GM12878 (cell line): ENCODE measurements around the gene UBE2E2. TPM values are rescaled to one million over a fixed set of nuclear protein-coding genes. Genes with fewer than 3 reads are reported as not detected.

Experiments used
- ATAC-seq: fragments of 200-7000 bp; cut with Tn5 transposase; 3 replicates; pipeline ENCODE4 v1.9.1; 2020; ENCODE audit warnings: mild to moderate bottlenecking, moderate library complexity
- BruUV-seq: library from RNA; stranded (reverse); fragments of 400-500 nt; replicated peaks from 2 replicates; lab custom pipeline; 2021; lab: Mats Ljungman, UMichigan
- CTCF ChIA-PET: fragments of 300-600 bp; sonication (Branson Sonifier 250); formaldehyde crosslinking; extraction: SDS; loops from one replicate; lab custom pipeline; 2021; ENCODE audit warnings: inconsistent platforms; lab: Yijun Ruan, JAX
- POLR2A ChIA-PET: fragments of 350-600 bp; formaldehyde crosslinking; extraction: SDS; loops from one replicate; lab custom pipeline; 2021; ENCODE audit warnings: inconsistent platforms; lab: Charles Lee
- RAD21 ChIA-PET: fragments of 300-600 bp; sonication (Branson Sonifier 250); formaldehyde crosslinking; loops from one replicate; lab custom pipeline; 2023; ENCODE audit warnings: antibody characterized with exemption; ENCODE audit not compliant: unreplicated experiment; lab: Charles Lee
- SMC1A ChIA-PET: fragments of 300-600 bp; sonication (Branson Sonifier 250); formaldehyde crosslinking; loops from one replicate; lab custom pipeline; 2023; ENCODE audit not compliant: unreplicated experiment, uncharacterized antibody; lab: Charles Lee
- DNase-seq: peaks from one replicate; pipeline ENCODE4 v3.0.0-alpha.2; 2011; ENCODE audit warnings: low read depth, low spot score
- FAIRE-seq: peaks from 3 replicates; lab custom pipeline; 2011; peaks lifted over from hg19 to GRCh38; lab: Jason Lieb, UNC
- H2AFZ ChIP-seq: 2 replicates; pipeline ENCODE4 v1.6.0; 2011; ENCODE audit warnings: low read depth, low read length, control low read depth; ENCODE audit not compliant: control insufficient read depth
- H3K27ac ChIP-seq: 2 replicates; pipeline ENCODE4 v1.5.1; 2011; ENCODE audit warnings: control low read depth; ENCODE audit not compliant: control insufficient read depth, insufficient read depth
- H3K27me3 ChIP-seq, 2 experiments: replicated peaks in 1 of 2; 2 replicates each; pipeline versions ENCODE4 v1.6.0 to v1.6.1; 2011; ENCODE audit warnings: low read length in 1 of 2; ENCODE audit not compliant: control insufficient read depth in 2 of 2, insufficient read depth in 2 of 2
- H3K36me3 ChIP-seq, 2 experiments: 2 replicates each; pipeline ENCODE4 v1.5.1; 2011; ENCODE audit warnings: low read length in 1 of 2; ENCODE audit not compliant: control insufficient read depth in 2 of 2, insufficient read depth in 2 of 2
- H3K4me1 ChIP-seq: 2 replicates; pipeline ENCODE4 v1.6.1; 2011; ENCODE audit warnings: mild to moderate bottlenecking, low read length, moderate library complexity, mixed read lengths; ENCODE audit not compliant: control insufficient read depth, insufficient read depth
- H3K4me2 ChIP-seq: 2 replicates; pipeline ENCODE4 v1.6.0; 2011; ENCODE audit warnings: control low read depth; ENCODE audit not compliant: control insufficient read depth, insufficient read depth
- H3K4me3 ChIP-seq: fragments of 200-600 bp; sonication (generic); 2 replicates; pipeline ENCODE4 v1.5.1; 2016
- H3K79me2 ChIP-seq: 2 replicates; pipeline ENCODE4 v1.6.0; 2011; ENCODE audit warnings: low read length; ENCODE audit not compliant: control insufficient read depth, insufficient read depth
- H3K9ac ChIP-seq: 2 replicates; pipeline ENCODE4 v1.8.0; 2011; ENCODE audit warnings: low read length, control low read depth, mixed read lengths; ENCODE audit not compliant: control insufficient read depth, insufficient read depth
- H3K9me3 ChIP-seq: replicated peaks from 3 replicates; pipeline ENCODE4 v1.5.1; 2011; ENCODE audit warnings: mild to moderate bottlenecking, low read length; ENCODE audit not compliant: control insufficient read depth, insufficient read depth
- H4K20me1 ChIP-seq: 2 replicates; pipeline ENCODE4 v1.6.0; 2011; ENCODE audit not compliant: control insufficient read depth, insufficient read depth
- BRCA1 ChIP-seq: IDR thresholded peaks from 2 replicates; pipeline ENCODE4 v1.6.1; 2011; ENCODE audit warnings: low read depth, low read length, improper control_type of control experiment
- CBX3 ChIP-seq: fragments of 200-600 bp; sonication (generic); IDR thresholded peaks from 2 replicates; pipeline ENCODE4 v1.6.1; 2016; ENCODE audit warnings: low read depth, borderline replicate concordance
- CREM ChIP-seq: IDR thresholded peaks from 2 replicates; pipeline ENCODE4 v1.6.1; 2014; ENCODE audit warnings: antibody characterized with exemption, low read depth
- GABPA ChIP-seq: IDR thresholded peaks from 2 replicates; pipeline ENCODE4 v1.6.1; 2014; ENCODE audit warnings: antibody characterized with exemption, low read depth, mild to moderate bottlenecking, inconsistent platforms
- IKZF1 ChIP-seq: fragments of 450-650 bp; conservative IDR thresholded peaks from 2 replicates; pipeline ENCODE4 v1.6.1; 2017; ENCODE audit warnings: antibody characterized with exemption, mild to moderate bottlenecking
- KAT2A ChIP-seq: conservative IDR thresholded peaks from 2 replicates; pipeline ENCODE4 v1.6.1; 2011; ENCODE audit warnings: low read depth, low read length; ENCODE audit not compliant: control insufficient read depth
- LARP7 ChIP-seq: fragments of 450-650 bp; IDR thresholded peaks from 2 replicates; pipeline ENCODE4 v1.6.1; 2017; ENCODE audit warnings: mild to moderate bottlenecking
- MAX ChIP-seq: IDR thresholded peaks from 2 replicates; pipeline ENCODE4 v1.6.1; 2012; ENCODE audit warnings: low read depth, low read length, improper control_type of control experiment
- MLLT1 ChIP-seq: fragments of 450-650 bp; IDR thresholded peaks from 2 replicates; pipeline ENCODE4 v1.6.1; 2016; ENCODE audit warnings: mild to moderate bottlenecking
- NFIC ChIP-seq: IDR thresholded peaks from 2 replicates; pipeline ENCODE4 v1.6.1; 2012; ENCODE audit warnings: low read depth, mild to moderate bottlenecking, inconsistent platforms, low read length, moderate library complexity
- NR2F1 ChIP-seq: fragments of 450-650 bp; conservative IDR thresholded peaks from 2 replicates; pipeline ENCODE4 v1.6.1; 2017; ENCODE audit warnings: mild to moderate bottlenecking
- POLR2AphosphoS5 ChIP-seq: IDR thresholded peaks from 2 replicates; pipeline ENCODE4 v1.6.1; 2011; ENCODE audit warnings: mild to moderate bottlenecking, low read length, inconsistent platforms
- RELA ChIP-seq: fragments of 450-650 bp; IDR thresholded peaks from 2 replicates; pipeline ENCODE4 v1.8.0; 2014; ENCODE audit warnings: borderline replicate concordance; ENCODE audit not compliant: partially characterized antibody
- TCF3 ChIP-seq: IDR thresholded peaks from 2 replicates; pipeline ENCODE4 v1.6.1; 2012; ENCODE audit warnings: low read depth, mild to moderate bottlenecking, low read length, borderline replicate concordance; ENCODE audit not compliant: insufficient read depth
- WRNIP1 ChIP-seq: IDR thresholded peaks from 2 replicates; pipeline ENCODE4 v1.6.1; 2011; ENCODE audit warnings: low read depth, low read length, improper control_type of control experiment, borderline replicate concordance
- ZNF207 ChIP-seq: fragments of 450-650 bp; IDR thresholded peaks from 2 replicates; pipeline ENCODE4 v1.6.1; 2014; ENCODE audit warnings: antibody characterized with exemption, mild to moderate bottlenecking, borderline replicate concordance
- ZNF24 ChIP-seq: fragments of 450-650 bp; IDR thresholded peaks from 2 replicates; pipeline ENCODE4 v1.6.1; 2017; ENCODE audit warnings: antibody characterized with exemption, mild to moderate bottlenecking
- WGBS: methylation state at CpG from one replicate; pipeline ENCODE4 v1.1.6; 2016; ENCODE audit warnings: low lambda C conversion rate; ENCODE audit not compliant: insufficient replicate concordance, insufficient coverage; ENCODE audit errors: missing lambda C conversion rate; 5-methylcytosine and 5-hydroxymethylcytosine counted together
- in situ Hi-C: fragments of 300-500 bp; cut with MboI; formaldehyde crosslinking; loops from 9 replicates; pipeline ENCODE4 v1.14.3; 2018; ENCODE audit warnings: mixed read lengths
- intact Hi-C: fragments of 100-400 bp; cut with micrococcal nuclease; formaldehyde crosslinking; loops from one replicate; pipeline ENCODE4 v1.14.2; 2022; ENCODE audit not compliant: unreplicated experiment
- polyA plus RNA-seq, 11 experiments: library from polyadenylated mRNA; depleted of rRNA in 4 of 11; unstranded in 6 of 11; stranded (reverse) in 5 of 11; fragments of >200 nt; fragmentation: Nextera tagmentation in 4 of 11; fragmentation: Illumina TruSeq in 1 of 11; extraction: Ambion mirVana in 4 of 11; extraction: Trizol in 1 of 11; gene quantifications; 1 replicate in 1 of 11; 2 replicates in 10 of 11; pipeline versions ENCODE4 v1.2.1 to v1.2.3, GENCODE V29; 2011 to 2016; ENCODE audit warnings: inconsistent platforms in 2 of 11, missing spikeins in 2 of 11, low read depth in 1 of 11
- total RNA-seq, 4 experiments: library from RNA; depleted of rRNA in 3 of 4; stranded (reverse); fragments of >200 nt in 3 of 4; fragmentation: Illumina TruSeq in 1 of 4; extraction: Trizol in 1 of 4; gene quantifications; 2 replicates each; pipeline versions ENCODE4 v1.2.1 to v1.2.3, GENCODE V29; 2013 to 2021
- TF ChIP-seq, protein P1 (sequence below): IDR thresholded peaks from 2 replicates; pipeline ENCODE4 v1.6.1; 2012; ENCODE audit warnings: low read length, inconsistent platforms
- TF ChIP-seq, protein P2 (sequence below): IDR thresholded peaks from 2 replicates; pipeline ENCODE4 v1.6.1; 2012; ENCODE audit warnings: low read depth, low read length, improper control_type of control experiment

UBE2E2 gene
- total and polyA plus RNA-seq, 10 of the 15 experiments (the other 5 are each of a cell fraction or from before 2014, with no cell fraction given): 8.7 to 71.0 (median 36.4) TPM

DNA sequence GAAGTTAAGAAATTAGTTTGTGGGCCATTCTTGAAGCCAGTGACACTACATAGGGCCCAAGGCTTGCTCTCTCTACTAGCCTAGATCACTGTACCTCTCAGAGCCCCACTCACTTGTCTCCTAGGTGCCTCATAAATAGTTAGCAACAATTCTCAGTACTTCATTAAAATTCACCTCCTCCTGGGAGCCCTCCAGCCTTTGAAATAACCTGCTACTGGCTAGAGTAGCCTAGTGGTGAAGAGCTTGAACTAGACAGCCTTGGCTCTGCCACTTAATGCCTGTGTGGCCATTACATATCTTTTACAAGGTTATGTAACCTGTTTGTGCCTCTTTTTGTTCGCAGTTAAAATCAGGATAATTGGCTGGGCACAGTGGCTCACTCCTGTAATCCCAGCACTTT lies 89.3 kb downstream of the UBE2E2 start:
- RAD21 ChIA-PET: no interaction called here
- Histone ChIP-seq H2AFZ (no peak overlapping the region), H3K4me3 (no peak overlapping the region), H3K4me1 (peaks cover 9% of the 10 kb centered on the region; the same call in 1 of the 2 replicates), H4K20me1 (no peaks in the 10 kb centered on the region), H3K27me3 (no peaks in the 10 kb centered on the region), H3K27ac (no peak overlapping the region), H3K4me2 (no peak overlapping the region), H3K36me3 (no peaks in the 10 kb centered on the region), H3K9me3 (no peaks in the 10 kb centered on the region; the same call in 2 of the 3 replicates), H3K79me2 (peaks cover 12% of the 10 kb centered on the region), H3K9ac (no peak overlapping the region)
- FAIRE-seq (no peak), DNase-seq (no peak), ATAC-seq (no peak; the same call in 2 of the 3 replicates)
- POLR2A ChIA-PET: interaction anchor here (1.0 kb wide), 1 partner anchor 45 kb away, joined by 3 read pairs; no protein-coding TSS in a partner anchor
- CTCF ChIA-PET: no interaction called here
- SMC1A ChIA-PET: interaction anchor here (1.5 kb wide), 1 partner anchor 10 kb away, joined by 4 read pairs; no protein-coding TSS in a partner anchor
- no TSS peak for BruUV-seq
- in situ Hi-C loops: no loop called here
- 100% methylated on average over 1 of the region's 1 CpG for WGBS
- intact Hi-C loops: no loop called here
- TF ChIP-seq LARP7 (no peak), NR2F1 (no peak), MLLT1 (no peak), BRCA1 (no peak), NFIC (no peak), RELA (no peak), KAT2A (no peak), MAX (no peak), IKZF1 (no peak), CBX3 (no peak), POLR2AphosphoS5 (no peak), CREM (no peak), ZNF207 (no peak), TCF3 (no peak), ZNF24 (no peak), WRNIP1 (no peak), GABPA (no peak)
- TF ChIP-seq, protein P1, sequence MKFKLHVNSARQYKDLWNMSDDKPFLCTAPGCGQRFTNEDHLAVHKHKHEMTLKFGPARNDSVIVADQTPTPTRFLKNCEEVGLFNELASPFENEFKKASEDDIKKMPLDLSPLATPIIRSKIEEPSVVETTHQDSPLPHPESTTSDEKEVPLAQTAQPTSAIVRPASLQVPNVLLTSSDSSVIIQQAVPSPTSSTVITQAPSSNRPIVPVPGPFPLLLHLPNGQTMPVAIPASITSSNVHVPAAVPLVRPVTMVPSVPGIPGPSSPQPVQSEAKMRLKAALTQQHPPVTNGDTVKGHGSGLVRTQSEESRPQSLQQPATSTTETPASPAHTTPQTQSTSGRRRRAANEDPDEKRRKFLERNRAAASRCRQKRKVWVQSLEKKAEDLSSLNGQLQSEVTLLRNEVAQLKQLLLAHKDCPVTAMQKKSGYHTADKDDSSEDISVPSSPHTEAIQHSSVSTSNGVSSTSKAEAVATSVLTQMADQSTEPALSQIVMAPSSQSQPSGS: no peak
- TF ChIP-seq, protein P2, sequence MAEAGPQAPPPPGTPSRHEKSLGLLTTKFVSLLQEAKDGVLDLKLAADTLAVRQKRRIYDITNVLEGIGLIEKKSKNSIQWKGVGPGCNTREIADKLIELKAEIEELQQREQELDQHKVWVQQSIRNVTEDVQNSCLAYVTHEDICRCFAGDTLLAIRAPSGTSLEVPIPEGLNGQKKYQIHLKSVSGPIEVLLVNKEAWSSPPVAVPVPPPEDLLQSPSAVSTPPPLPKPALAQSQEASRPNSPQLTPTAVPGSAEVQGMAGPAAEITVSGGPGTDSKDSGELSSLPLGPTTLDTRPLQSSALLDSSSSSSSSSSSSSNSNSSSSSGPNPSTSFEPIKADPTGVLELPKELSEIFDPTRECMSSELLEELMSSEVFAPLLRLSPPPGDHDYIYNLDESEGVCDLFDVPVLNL: no peak
